DMS 273 treated with DMSO at 0.1 percent for 48 hours (cell line): ENCODE data around the gene PLXNA4.
"Not testable (repeated sequence)": the region's sequence is repeated elsewhere in the genome, so short reads cannot be mapped to it uniquely, and the experiment has no call there.

ENCODE experiments used
- DNase-seq: peaks from one replicate; lab custom pipeline; 2025; lab: John Stamatoyannopoulos, UW

PLXNA4 gene

GRCh38 chr7:132575982-132576720, at the start of gene PLXNA4:
PLXNA4 (minus strand) TSS chr7:132576470; CDS start chr7:132508693, 67,777 bp downstream.
- DNase-seq, result no peak

GRCh38 chr7:132625651-132626050, 49.4 kb upstream of the PLXNA4 start:
- no peak for DNase-seq

GRCh38 chr7:132622081-132622480, 45.8 kb upstream of the PLXNA4 start:
- DNase-seq, result no peak

GRCh38 chr7:132619967-132620366, 43.7 kb upstream of the PLXNA4 start:
- no peak for DNase-seq

- no peak for DNase-seq
These were observed 42.7 kb upstream of the PLXNA4 start for GRCh38 chr7:132618956-132619305.

GRCh38 chr7:132618271-132618955, 42.1 kb upstream of the PLXNA4 start:
- no peak for DNase-seq

GRCh38 chr7:132614428-132615318, 38.4 kb upstream of the PLXNA4 start:
- no peak for DNase-seq

- no peak for DNase-seq
These were observed 37.5 kb upstream of the PLXNA4 start for GRCh38 chr7:132613737-132614136.

- no peak for DNase-seq
These were observed 34.7 kb upstream of the PLXNA4 start for GRCh38 chr7:132610995-132611394.

- peak; percentile 97 for DNase-seq
These were observed 33.7 kb upstream of the PLXNA4 start for GRCh38 chr7:132609906-132610520.

- no peak for DNase-seq
These were observed 33.0 kb upstream of the PLXNA4 start for GRCh38 chr7:132609222-132609621.

- DNase-seq, result no peak
These were observed 32.3 kb upstream of the PLXNA4 start for GRCh38 chr7:132608523-132608922.

GRCh38 chr7:132607656-132608055, 31.4 kb upstream of the PLXNA4 start:
- DNase-seq, result no peak

GRCh38 chr7:132604121-132604520, 27.9 kb upstream of the PLXNA4 start:
- no peak for DNase-seq

- no peak for DNase-seq
These were observed 27.1 kb upstream of the PLXNA4 start for GRCh38 chr7:132603220-132603833.

GRCh38 chr7:132601783-132602182, 25.5 kb upstream of the PLXNA4 start:
- no peak for DNase-seq

GRCh38 chr7:132596588-132596987, 20.3 kb upstream of the PLXNA4 start:
- DNase-seq, result no peak

GRCh38 chr7:132594741-132595140, 18.5 kb upstream of the PLXNA4 start:
- DNase-seq, result not testable (repeated sequence)

- no peak for DNase-seq
These were observed 16.7 kb upstream of the PLXNA4 start for GRCh38 chr7:132592936-132593335.

GRCh38 chr7:132592231-132592920, 16.1 kb upstream of the PLXNA4 start:
- DNase-seq, result no peak

- no peak for DNase-seq
These were observed 13.9 kb upstream of the PLXNA4 start for GRCh38 chr7:132590162-132590561.
